GM21381 (cell line): ENCODE results near the gene TUT1.
A peak's percentile ranks its signal among the peaks of the same experiment; 100 is the strongest.
"Not testable (repeated sequence)": the region's sequence is repeated elsewhere in the genome, so short reads cannot be mapped to it uniquely, and the experiment has no call there.

ENCODE experiments used
- ATAC-seq: cut with Tn5 transposase; IDR thresholded peaks from one replicate; pipeline ENCODE4 v1.9.1; 2021; ENCODE audit warnings: mild to moderate bottlenecking, moderate library complexity; ENCODE audit not compliant: unreplicated experiment

The TUT1 gene

DNA sequence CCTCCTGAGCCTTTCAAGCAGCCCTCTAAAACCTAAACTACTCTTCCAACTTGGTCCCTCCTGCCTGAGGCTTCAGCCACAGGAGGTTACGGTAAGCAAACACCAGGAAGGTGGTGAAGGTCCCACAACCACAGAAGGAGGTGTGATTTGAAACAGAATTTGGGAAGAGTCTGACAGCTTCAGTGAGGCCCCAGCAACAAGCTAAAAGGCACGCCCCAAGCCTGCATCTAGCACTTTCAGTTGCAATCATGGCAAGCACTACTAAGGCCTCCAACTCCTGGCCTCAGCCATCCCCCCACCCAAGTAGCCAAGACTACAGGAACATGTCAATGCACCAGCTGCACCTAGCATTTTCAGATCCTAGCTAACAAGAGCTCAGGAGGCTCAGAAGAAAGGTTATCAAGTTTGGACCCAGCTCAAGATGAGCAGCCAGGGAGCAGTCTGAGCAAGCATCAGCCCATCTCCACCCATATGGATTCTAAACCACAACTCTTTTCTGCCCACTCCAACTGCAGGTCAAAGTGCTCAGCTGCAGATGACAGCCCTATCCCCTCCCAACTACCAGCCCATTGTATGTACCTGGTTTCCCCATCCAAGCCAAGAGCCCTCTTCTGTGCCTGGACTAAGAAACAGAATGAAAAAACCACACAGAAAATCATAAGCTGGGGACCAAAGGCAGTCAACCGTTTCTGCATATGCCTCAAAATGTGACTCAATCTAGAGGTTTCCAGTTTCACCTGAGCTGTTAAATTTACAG, 34.3 kb downstream of the TUT1 start:
- ATAC-seq = peak; percentile 30

DNA sequence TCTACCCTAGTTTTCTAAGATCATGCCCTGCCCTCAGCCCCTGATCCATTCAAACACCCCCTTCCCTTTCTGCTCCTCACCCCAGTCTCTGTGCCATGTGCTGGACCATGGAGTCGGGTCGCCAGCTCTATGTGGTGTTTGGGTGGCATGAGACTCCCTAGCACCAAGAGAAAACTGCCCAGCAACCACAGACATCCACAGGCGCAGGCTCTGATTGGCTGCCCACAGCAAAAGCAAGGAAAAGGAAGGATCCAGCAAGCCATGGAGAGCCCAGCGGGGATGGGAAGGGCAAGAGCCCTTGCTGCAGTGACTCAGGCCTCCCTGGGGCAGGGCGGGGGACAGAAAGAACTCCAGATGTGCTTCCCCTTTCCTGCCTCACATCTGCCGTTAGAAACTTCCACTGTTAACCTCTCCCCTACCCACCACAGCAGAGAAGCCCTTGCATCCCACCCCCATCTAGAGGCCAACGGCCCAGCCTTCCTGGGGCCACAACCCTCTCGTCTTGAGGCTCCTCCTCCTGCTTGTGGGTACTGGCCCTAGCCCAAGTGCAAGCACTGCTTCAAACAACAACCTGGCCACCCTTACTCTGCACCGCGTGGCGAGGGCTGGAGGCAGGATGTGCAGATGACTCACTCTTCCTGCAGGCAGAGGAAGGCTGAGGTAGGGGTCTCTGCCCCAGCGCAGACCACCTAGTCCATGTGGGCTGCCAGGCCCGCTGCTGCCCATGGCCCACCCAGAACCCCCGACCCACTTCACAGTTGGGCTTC, 35.0 kb downstream of the TUT1 start:
- peak; percentile 43 for ATAC-seq

GRCh38 chr11:62555464-62556107, 35.7 kb downstream of the TUT1 start:
- ATAC-seq = peak; percentile 27

- no peak for ATAC-seq
Observed at GRCh38 chr11:62554387-62555167, 36.7 kb downstream of the TUT1 start.

DNA sequence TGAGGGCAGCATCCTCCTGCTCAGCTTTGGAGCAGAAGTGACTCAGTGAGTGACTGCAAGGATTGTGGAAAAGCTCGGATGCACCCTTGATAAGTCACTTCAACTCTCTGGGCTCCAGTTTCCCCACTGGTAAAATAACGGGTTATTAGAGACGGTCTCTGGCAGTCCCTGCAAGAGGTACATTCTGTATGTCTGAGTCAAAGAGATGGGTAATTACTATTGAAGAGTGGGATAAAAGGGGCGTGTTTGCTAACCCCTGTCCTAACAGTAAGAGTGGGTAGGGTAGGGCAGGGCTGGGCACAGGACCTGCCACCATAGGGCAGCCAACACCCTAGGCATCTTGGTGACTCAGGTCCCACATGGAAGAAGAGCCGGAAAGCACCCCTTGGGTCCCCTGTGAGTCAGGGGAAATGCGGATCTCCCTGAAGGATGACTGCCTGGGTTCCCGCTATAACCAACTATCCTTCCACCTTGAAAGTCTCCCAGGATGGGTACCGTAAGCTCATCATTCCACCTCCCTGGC, 37.4 kb downstream of the TUT1 start:
- no peak for ATAC-seq

DNA sequence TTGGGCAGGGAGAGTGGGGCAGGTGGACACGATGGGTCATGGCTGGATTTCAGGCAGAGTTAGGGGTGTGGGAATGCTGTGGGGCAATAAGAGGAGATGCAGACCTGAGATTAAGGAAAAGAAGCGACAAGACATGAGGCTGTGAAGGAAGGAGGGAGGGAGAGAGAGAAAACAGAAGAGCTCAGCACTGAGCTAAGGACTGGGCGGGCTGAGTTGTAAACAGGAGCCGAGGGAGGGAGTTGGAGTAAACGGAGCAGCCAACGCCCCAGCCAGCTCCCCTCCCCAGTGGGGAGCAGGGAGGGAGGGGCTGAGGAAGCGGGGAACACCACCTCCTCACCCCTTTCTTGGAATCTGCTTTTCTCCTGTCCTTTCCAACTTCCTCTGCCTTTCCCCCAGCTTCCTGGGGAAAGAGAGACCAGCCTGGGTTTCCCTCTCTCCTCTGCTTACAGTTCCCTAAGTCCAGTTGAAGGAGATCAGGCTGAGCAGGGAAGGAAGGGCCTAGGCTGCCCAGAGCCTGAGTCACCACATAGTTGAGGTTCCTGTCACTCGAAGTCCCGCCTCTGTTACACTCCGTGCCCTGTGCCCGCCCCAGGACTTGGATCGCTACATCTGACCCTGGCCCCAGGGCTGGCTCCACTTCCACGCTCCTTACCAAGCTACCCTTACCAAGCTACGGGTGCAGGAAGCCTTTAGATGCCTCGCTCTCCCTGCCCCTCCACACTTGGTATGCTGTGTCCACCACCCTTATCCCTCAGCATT, 38.1 kb downstream of the TUT1 start:
- no peak for ATAC-seq

GRCh38 chr11:62552485-62553079, 38.7 kb downstream of the TUT1 start:
- no peak for ATAC-seq

- not testable (repeated sequence) for ATAC-seq
Observed at GRCh38 chr11:62550478-62550877, 40.8 kb downstream of the TUT1 start.

- ATAC-seq = no peak
Observed at GRCh38 chr11:62548545-62549335, 42.6 kb downstream of the TUT1 start.

- no peak for ATAC-seq
Observed at GRCh38 chr11:62547691-62548281, 43.5 kb downstream of the TUT1 start.

GRCh38 chr11:62546929-62547625, 44.2 kb downstream of the TUT1 start:
- ATAC-seq = no peak

- ATAC-seq = no peak
Observed at GRCh38 chr11:62546244-62546928, 44.9 kb downstream of the TUT1 start, which contains the start of gene AHNAK. AHNAK (minus strand) TSS chr11:62546806; CDS start chr11:62536098, 10,708 bp downstream.

GRCh38 chr11:62545437-62546243, 45.7 kb downstream of the TUT1 start:
- ATAC-seq = no peak

DNA sequence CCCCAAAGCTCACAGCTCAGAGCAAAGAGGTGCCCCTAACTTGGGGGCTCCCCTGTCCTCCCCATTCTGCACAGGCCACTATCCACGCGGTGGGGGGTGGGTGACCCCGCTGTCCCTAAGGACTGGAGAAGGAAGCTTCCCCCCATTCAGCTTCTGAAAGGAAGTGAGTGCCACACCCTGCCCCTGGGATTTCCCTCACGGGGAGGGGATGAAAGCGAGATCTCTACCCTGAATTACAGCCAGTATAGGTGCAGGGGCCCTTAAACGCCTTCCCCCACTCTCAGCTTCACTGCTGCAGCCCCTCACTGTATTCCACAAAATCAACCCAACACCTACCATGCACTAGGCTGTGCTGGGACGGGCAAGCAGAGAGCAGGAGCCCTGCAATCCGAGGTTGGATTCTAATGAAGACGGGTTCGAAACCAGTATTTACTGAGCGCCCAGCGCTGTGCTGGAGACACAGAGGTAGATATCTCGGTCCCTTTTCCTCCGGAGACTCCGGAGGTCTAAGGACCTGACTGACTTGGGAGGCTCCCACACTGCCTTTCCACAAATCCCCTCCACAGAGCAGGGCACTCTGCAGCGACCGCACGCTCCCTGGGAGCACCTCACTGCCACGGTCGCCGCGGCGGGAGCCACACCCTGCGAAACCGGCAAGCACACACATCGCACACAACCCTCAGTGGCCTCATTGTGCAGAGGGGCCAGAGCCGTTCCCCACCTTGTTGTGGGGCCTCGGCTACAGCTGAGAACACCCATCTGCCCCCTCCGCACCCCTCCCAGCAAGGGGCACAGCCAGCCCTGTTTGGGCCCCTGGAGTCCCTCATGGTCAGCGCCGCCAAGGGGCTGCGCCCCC, 46.5 kb downstream of the TUT1 start:
- ATAC-seq = no peak

DNA sequence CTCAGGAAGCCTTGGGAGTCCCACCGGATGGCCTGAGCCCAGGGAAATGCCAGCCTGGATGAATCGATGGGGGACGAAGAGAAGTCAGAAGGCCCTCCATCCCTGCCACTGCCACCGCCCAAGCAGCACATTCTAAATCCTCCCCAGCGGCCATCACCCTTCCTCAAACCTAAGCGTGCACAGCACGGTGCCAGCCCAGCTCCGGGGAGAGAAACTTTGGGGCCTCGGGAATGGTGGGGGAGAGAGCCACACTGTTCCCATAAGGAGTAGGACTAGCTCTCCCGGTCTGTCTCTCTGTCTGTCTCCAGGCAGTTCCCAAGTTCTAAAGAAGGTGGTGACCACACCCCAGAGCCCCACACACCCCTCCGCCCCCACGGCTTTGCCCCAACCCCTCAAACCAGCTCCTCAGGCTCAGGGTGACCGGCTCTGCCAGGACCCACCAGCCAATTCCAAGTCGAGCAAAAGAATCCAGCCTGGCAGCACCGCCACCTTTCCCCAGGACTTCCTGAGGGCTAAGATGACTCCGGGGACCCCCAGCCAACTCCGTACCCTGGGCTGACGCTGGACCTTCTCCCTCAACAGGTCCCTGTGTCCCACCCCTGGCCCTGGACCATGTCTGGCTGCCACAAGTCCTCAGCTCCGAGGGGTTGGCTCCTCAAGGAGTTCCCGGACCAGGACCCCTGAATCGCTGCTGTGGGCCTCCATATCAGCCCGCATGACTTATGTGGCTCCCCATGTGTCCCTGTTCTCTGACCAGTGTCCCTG, 47.5 kb downstream of the TUT1 start:
- no peak for ATAC-seq
